ENCODE results near the gene GPD2. TPM values are rescaled to one million over a fixed set of nuclear protein-coding genes. Genes with fewer than 3 reads are reported as not detected.

GPD2 gene
- total RNA-seq, 1 donor = 59.7 TPM

DNA sequence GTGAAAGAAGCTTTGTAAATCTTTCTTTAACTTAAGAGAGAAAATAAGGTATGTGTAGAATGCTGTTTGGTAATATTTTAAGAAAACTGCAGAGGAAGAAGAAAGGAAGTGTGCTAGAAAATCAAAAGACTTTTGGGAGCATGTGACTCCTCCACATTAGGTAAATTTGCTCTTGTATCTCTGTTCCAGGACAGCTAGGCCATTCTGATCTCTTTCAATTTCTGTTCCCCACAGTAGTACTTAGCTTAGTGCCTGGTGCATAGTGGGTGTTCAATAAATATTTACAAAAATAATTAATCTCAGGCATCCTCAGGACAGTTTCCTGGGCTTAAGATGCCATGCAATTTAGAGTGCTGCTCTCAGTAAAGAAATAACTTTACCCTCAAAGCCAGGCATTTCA, 105.0 kb downstream of the GPD2 start:
- Histone ChIP-seq H4K20me1 (ENCODE audit: insufficient read depth, low read length) (no peaks in the 10 kb centered on the region), H3K9me3 (ENCODE audit: low read depth, low read length) (no peaks in the 10 kb centered on the region), H3K27ac (ENCODE audit: low read depth, low read length) (no peak overlapping the region), H2AFZ (ENCODE audit: low read length) (no peak overlapping the region), H3K4me2 (ENCODE audit: insufficient read depth, low read length) (peak overlapping the region; percentile 4), H3K79me2 (ENCODE audit: insufficient read depth, low read length) (no peaks in the 10 kb centered on the region), H3K4me3 (ENCODE audit: insufficient read depth, low read length) (no peak overlapping the region), H3K4me1 (ENCODE audit: insufficient read depth, low read length) (peaks cover 29% of the 10 kb centered on the region), H3K36me3 (ENCODE audit: insufficient read depth, low read length) (no peaks in the 10 kb centered on the region), H3K27me3 (ENCODE audit: insufficient read depth, low read length) (no peaks in the 10 kb centered on the region)
- DNase-seq (ENCODE audit: insufficient read length, low spot score, missing footprints) = no peak
- TF ChIP-seq, protein P1, sequence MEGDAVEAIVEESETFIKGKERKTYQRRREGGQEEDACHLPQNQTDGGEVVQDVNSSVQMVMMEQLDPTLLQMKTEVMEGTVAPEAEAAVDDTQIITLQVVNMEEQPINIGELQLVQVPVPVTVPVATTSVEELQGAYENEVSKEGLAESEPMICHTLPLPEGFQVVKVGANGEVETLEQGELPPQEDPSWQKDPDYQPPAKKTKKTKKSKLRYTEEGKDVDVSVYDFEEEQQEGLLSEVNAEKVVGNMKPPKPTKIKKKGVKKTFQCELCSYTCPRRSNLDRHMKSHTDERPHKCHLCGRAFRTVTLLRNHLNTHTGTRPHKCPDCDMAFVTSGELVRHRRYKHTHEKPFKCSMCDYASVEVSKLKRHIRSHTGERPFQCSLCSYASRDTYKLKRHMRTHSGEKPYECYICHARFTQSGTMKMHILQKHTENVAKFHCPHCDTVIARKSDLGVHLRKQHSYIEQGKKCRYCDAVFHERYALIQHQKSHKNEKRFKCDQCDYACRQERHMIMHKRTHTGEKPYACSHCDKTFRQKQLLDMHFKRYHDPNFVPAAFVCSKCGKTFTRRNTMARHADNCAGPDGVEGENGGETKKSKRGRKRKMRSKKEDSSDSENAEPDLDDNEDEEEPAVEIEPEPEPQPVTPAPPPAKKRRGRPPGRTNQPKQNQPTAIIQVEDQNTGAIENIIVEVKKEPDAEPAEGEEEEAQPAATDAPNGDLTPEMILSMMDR (IDR thresholded peaks at IDR 0.05; ENCODE audit: extremely low read depth, low read depth, low read length) = no peak

DNA sequence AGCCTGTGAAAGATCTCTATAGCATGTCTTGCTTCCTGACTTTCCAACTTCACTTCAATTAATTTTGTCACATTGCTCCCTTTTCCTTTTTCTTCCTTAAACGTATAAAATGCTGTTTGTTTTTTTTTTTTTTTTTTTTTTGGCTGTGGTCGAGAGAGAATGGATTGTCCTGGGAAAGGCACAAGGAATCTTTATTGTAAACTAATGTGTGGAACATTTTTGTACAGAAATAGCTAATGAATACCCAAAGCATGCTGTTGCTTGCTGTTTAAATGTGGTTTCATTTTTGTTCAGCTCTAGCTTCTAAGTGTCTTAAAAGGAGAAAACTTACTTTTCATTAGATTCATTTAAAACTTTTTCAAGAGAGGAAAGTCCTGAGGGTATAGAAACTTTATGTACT, 105.5 kb downstream of the GPD2 start:
- DNase-seq (ENCODE audit: insufficient read length, low spot score, missing footprints) = no peak

DNA sequence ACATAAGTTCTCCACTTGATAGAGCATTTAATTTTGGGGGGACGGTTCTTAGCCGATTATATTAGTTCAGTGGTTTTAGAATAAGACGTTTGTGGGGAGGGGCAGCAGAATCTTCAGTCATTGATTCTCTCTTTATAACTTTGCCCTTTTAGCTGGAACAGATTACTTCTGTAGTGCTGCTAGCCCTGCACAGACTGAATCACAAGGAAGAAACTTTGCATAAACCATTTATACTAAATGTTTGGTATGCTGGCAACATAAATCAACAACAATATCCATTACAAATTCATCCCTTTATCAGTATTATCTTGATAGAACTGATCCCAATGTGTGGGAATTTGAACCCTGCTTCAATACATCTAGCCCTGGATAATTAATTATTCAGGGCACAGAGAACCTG, 112.2 kb downstream of the GPD2 start:
- Histone ChIP-seq H3K4me2 (ENCODE audit: insufficient read depth, low read length) (no peak overlapping the region), H4K20me1 (ENCODE audit: insufficient read depth, low read length) (no peaks in the 10 kb centered on the region)
- TF ChIP-seq, protein P1 (IDR thresholded peaks at IDR 0.05; ENCODE audit: extremely low read depth, low read depth, low read length) = no peak

More for the DNA sequence above, 105.5 kb downstream of the GPD2 start:
- Histone ChIP-seq H3K9me3 (ENCODE audit: low read depth, low read length) (no peaks in the 10 kb centered on the region), H3K27me3 (ENCODE audit: insufficient read depth, low read length) (no peaks in the 10 kb centered on the region), H3K4me1 (ENCODE audit: insufficient read depth, low read length) (peaks cover 26% of the 10 kb centered on the region), H3K27ac (ENCODE audit: low read depth, low read length) (no peak overlapping the region), H3K36me3 (ENCODE audit: insufficient read depth, low read length) (no peaks in the 10 kb centered on the region), H3K4me3 (ENCODE audit: insufficient read depth, low read length) (no peak overlapping the region), H3K4me2 (ENCODE audit: insufficient read depth, low read length) (no peak overlapping the region), H2AFZ (ENCODE audit: low read length) (no peak overlapping the region), H4K20me1 (ENCODE audit: insufficient read depth, low read length) (no peaks in the 10 kb centered on the region), H3K79me2 (ENCODE audit: insufficient read depth, low read length) (no peaks in the 10 kb centered on the region)
- TF ChIP-seq, protein P1 (IDR thresholded peaks at IDR 0.05; ENCODE audit: extremely low read depth, low read depth, low read length) = no peak

DNA sequence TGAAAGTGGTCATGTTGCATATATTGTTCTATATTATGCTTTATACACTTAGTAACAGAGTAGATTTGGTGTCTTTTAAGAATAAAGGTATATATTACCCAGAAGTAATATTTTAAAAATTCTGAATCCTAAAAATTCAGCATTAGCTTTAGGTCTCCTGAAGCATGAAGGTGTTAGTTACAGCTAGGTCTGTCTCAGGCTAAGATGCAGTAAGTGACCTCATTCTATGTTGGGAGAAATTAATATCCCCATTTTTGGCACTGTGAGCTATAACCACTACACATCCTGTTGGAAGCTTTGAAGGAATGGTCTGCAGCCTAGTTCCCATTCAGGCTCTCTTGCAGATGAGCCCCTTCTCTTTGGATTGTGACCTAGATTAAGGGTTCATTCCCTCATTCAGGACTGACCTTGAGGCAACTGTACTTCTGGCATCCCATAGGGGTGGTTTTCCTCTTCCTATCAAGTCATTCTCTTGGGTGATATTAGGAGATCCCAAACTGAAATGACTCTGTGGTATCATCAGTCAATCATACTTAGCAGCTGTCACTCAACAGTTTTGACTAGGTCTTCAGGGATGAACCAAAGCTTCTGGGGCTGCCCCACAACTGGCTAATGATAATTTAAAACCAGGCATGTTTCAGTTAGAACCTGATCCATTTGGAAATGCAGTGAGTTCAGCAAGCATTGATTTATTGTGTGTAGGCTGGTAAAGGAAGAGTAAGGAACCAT, 117.7 kb downstream of the GPD2 start:
- Histone ChIP-seq H3K79me2 (ENCODE audit: insufficient read depth, low read length) (no peaks in the 10 kb centered on the region), H3K9me3 (ENCODE audit: low read depth, low read length) (no peaks in the 10 kb centered on the region), H3K4me2 (ENCODE audit: insufficient read depth, low read length) (no peak overlapping the region), H2AFZ (ENCODE audit: low read length) (no peak overlapping the region), H3K4me3 (ENCODE audit: insufficient read depth, low read length) (no peak overlapping the region), H3K27ac (ENCODE audit: low read depth, low read length) (no peak overlapping the region), H3K27me3 (ENCODE audit: insufficient read depth, low read length) (no peaks in the 10 kb centered on the region), H3K36me3 (ENCODE audit: insufficient read depth, low read length) (peaks cover 4% of the 10 kb centered on the region), H3K4me1 (ENCODE audit: insufficient read depth, low read length) (no peaks in the 10 kb centered on the region), H4K20me1 (ENCODE audit: insufficient read depth, low read length) (no peaks in the 10 kb centered on the region)
- TF ChIP-seq, protein P1 (IDR thresholded peaks at IDR 0.05; ENCODE audit: extremely low read depth, low read depth, low read length) = no peak
- no peak for DNase-seq (ENCODE audit: insufficient read length, low spot score, missing footprints)

More for the DNA sequence above, 112.2 kb downstream of the GPD2 start:
- Histone ChIP-seq H3K27ac (ENCODE audit: low read depth, low read length) (no peak overlapping the region), H3K4me1 (ENCODE audit: insufficient read depth, low read length) (no peaks in the 10 kb centered on the region), H3K27me3 (ENCODE audit: insufficient read depth, low read length) (no peaks in the 10 kb centered on the region), H3K9me3 (ENCODE audit: low read depth, low read length) (no peaks in the 10 kb centered on the region), H3K36me3 (ENCODE audit: insufficient read depth, low read length) (no peaks in the 10 kb centered on the region), H2AFZ (ENCODE audit: low read length) (no peak overlapping the region), H3K79me2 (ENCODE audit: insufficient read depth, low read length) (no peaks in the 10 kb centered on the region), H3K4me3 (ENCODE audit: insufficient read depth, low read length) (no peak overlapping the region)
- DNase-seq (ENCODE audit: insufficient read length, low spot score, missing footprints) = no peak

Data from osteoblast (primary cell).